SU-DHL-6 (cell line): Measurements from ENCODE around the gene TSKS.

Source experiments
- EZH2phosphoT487 ChIP-seq: fragments of 200-600 bp; sonication (generic), shearing (Covaris generic); conservative IDR thresholded peaks from 2 replicates; pipeline ENCODE4 v1.6.1; 2018; ENCODE audit warnings: mild to moderate bottlenecking, antibody characterized with exemption, low read length, moderate library complexity, mixed read lengths
- TF ChIP-seq, protein P1 (sequence below): fragments of 200-600 bp; sonication (generic); IDR thresholded peaks from one replicate; pipeline ENCODE4 v1.5.1; 2017; ENCODE audit warnings: antibody characterized with exemption, mild to moderate bottlenecking, low read length, moderate library complexity; ENCODE audit not compliant: insufficient read depth, poor library complexity, severe bottlenecking

DNA sequence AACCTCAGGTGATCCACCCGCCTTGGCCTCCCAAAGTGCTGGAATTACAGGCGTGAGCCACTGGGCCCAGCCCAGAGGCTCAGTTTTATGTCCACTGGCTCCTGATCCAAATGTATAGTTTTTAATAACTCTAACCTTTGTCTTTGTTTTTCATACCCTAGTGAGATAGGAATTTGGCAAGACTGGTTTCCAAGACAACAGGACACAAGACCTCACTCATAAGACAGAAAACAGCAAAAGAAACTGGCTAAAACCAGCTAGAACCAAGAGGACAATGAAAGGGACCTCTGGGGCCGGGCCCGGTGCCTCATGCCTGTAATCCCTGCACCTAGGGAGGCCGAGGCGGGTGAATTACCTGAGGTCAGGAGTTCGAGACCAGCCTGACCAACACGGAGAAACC lies 44.6 kb downstream of the TSKS start:
- TF ChIP-seq, protein P1, sequence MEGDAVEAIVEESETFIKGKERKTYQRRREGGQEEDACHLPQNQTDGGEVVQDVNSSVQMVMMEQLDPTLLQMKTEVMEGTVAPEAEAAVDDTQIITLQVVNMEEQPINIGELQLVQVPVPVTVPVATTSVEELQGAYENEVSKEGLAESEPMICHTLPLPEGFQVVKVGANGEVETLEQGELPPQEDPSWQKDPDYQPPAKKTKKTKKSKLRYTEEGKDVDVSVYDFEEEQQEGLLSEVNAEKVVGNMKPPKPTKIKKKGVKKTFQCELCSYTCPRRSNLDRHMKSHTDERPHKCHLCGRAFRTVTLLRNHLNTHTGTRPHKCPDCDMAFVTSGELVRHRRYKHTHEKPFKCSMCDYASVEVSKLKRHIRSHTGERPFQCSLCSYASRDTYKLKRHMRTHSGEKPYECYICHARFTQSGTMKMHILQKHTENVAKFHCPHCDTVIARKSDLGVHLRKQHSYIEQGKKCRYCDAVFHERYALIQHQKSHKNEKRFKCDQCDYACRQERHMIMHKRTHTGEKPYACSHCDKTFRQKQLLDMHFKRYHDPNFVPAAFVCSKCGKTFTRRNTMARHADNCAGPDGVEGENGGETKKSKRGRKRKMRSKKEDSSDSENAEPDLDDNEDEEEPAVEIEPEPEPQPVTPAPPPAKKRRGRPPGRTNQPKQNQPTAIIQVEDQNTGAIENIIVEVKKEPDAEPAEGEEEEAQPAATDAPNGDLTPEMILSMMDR = no peak
- no peak for TF ChIP-seq EZH2phosphoT487
